GM19238 (cell line): Measurements from ENCODE around the gene VPS26C.
A peak's percentile ranks its signal among the peaks of the same experiment; 100 is the strongest.
"Not testable (repeated sequence)": the region's sequence is repeated elsewhere in the genome, so short reads cannot be mapped to it uniquely, and the experiment has no call there.

ENCODE experiments used
- DNase-seq: peaks from one replicate; pipeline ENCODE4 v3.0.0; 2011; ENCODE audit warnings: low spot score; ENCODE audit not compliant: insufficient read length

VPS26C gene

DNA sequence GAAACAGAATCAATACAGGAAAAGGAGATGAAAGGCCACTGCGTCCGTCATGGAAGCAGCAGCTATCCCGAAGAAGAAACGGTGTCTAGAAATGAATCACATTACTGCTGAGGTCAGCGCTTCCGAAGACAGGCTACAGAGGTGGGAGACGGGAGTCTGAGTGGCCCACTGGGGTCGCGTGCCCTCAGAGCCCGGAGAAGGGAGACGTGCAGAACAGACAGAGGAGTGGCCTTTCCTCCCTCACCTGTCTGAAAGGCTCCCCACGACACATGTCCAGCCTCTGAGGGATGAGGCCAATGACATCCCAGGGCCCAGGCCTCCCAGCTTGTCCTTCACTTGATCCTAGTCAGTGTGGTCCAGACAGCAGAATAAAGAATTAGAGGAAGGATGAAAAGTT is 35.9 kb downstream of the VPS26C start:
- no peak for DNase-seq

DNA sequence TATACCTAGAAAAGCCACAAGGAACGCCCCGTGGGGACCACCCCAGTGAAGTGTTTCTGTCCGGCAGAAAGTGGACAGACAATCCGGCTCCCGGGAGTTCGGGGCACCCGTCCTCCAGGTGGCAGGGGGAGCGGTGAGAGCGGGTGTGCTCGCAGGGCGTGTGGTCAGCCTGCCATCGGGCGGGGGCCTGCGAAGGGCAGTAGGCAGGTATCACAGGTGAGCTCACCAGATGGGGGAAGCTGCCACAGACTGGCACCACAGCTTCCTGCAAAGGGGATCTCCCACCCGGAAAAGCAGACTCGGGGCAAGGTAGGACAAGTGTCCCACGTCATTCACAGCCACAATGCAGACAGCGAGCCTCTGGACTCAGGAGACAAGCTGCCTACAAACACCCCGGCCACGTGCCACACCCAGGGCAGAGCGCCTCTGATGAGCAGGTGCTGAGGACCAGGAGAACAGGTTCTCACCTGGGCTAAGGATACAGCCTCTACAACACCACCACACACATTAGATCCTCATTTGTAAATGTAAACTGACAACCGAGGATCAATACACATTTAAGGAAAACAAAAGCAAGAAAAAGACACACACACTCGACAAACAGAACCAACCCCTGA is 36.4 kb downstream of the VPS26C start:
- DNase-seq: no peak

DNA sequence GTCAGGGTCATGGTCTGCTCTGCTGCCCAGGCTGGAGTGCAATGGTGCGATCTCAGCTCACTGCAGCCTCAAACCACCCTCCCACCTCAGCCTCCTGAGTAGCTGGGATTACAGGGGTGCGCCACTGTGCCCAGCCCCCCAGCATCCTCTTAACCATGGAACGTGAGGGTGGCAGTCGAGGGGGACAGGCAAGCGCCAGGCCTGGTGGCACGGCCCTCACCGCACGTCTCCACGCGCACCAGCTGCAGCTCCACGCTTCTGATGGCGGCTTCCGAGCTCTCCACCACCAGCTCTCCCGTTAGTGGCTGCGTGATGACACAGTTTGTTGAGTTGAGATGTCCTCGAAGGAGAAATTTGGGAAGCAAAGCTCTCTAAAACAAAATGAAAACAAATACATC is 39.1 kb downstream of the VPS26C start:
- no peak for DNase-seq

DNA sequence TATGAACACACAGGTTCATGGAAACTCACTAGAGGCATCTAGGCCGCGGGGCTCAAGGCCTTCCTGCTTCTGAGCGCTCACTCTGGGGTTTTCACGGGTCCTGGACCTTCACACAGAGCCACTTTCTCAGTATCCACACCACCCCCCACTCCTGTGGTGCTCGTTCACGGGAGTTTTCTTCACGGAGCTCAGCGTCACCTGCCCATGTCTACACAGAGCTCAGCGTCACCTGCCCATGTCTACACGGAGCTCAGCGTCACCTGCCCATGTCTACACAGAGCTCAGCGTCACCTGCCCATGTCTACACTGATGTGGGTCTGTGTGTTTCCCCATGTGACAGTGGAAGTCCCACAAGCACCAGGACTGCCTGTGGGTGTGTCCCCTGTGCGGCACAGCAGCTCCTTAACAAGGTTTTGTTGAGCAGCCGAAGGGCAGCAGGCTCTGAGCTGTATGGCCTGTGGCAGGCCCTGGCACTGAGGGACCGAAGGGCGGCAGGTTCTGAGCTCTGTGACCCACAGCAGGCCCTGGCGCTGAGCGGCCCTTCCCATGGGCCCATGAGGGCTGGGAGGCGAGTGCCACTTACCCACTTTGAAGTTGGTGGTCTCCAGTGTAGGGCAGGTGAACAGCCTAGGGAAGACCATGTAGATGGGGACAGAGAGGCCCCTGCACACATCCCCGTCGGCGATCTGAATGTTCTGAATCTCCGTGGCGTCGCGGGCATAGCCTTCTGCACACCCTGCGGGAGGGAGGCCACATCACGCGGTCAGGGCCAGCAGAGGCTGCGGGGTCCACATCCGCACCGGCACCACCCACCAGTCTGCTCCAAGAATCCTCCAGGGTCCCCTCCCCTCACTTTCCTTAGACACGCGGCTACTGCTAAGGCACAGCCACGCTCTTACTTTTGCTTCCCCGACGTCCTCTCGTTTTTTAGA is 39.8 kb downstream of the VPS26C start:
- DNase-seq: no peak

DNA sequence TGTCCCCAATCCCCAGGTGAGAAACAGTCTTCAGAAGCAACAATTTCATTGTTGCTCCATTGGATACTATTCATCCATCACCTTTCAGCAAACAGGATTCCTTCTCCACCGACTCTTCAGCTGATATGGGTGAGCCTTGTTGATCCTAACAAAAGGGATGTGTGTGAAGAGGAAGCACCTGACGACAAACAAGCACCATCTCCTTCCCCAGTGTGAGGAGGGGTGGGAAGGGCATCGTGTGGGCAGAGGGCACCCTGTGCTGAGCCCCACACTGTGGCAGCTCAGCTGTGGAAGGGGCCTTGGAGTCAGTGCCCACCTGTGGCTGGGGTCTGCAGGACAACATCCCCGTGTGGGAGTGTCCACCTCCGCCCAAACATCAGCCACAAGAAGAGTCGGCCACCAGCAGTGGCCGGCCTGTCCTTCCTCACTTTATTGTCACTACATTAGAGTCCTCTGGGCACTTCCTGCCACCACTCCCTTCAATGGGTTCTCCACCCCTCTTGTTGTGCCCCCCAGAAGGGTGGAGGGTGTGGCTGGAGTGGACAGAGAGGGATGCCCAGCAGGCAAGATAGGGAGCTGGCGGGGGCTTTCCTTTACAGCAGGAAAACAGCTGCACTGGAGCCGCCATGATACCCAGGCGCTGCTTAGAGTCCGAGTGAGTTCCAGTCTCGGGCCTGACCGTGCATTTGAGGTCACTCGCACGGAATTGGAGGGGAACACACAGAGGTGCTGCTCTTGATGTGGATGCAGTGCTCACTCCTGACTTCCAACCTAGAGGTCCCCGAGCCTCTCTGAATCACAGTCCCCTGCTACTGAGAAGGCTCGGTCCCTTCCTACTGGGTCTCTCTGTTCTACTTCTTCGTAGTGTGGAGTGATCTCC is 40.9 kb downstream of the VPS26C start:
- DNase-seq: no peak

DNA sequence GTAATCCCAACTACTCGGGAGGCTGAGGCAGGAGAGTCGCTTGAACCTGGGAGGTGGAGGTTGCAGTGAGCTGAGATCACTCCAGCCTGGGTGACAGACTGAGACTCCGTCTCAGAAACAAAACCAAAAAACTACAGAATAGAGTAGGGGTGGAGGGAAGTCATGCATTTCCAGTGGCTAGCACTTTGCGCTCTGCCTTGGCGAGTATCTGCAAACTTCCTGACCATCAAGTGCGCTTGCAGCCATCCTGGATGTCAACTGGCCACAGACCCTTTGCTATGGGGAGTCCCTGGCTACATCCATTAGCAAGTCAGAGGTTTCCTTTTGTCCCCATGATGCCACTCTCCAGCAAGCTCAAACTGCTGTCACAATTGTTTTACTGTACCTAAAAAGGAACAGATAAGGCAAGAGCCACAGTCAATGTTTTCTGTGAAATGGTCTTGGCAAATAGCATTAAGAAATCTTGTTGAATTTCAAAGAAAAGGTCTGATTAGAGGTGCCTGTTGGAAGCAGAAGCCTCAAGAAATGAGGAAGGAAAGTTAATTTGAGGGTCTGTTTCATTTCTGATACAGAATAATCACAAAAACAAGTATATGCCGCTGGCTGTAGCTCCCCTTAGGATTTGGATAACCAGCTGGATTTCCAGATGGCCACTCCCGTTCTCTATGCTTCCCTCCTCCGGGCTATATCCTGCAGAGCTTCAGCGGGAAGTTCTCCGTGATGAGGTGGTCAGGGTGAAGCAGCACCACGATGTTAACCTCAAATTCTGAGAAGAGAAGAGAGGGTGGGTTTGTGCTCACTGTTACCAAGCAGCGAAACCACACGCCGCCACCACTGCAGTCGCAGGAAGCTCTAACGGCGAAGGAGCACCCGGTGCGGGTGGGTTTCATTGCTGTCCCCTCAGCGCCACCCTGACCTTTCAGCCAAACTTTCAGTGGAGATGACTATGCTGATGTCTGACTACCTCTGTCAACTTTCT is 42.0 kb downstream of the VPS26C start:
- no peak for DNase-seq

DNA sequence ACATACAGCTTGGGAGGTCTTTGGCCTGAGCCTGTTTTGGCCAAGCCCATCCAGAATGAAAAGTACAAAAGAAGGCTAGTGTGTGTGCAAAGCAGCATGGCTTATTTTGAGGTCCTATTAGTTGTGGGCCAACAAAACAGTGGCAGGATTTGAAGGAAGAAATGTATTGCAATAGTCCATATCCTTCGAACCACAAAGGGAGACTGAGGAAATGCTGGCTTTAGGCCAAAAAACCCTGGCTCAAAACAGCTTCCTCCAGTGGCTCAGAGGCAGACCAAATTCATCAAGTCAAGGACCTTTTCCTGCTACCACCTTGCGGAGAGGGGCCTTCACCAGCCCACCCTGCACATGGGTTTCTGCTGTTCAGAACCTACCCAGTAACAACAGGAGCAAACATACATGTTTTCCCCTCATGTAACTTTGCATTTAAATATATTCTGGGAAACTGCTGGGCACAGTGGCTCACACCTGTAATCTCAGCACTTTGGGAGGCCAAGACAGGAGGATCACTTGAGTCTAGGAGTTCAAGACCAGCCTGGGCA is 43.3 kb downstream of the VPS26C start:
- no peak for DNase-seq

DNA sequence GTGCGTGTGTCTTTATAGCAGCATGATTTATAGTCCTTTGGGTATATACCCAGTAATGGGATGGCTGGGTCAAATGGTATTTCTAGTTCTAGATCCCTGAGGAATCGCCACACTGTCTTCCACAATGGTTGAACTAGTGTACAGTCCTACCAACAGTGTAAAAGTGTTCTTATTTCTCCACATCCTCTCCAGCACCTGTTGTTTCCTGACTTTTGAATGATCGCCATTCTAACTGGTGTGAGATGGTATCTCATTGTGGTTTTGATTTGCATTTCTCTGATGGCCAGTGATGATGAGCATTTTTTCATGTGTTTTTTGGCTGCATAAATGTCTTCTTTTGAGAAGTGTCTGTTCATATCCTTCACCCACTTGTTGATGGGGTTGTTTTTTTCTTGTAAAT is 44.9 kb downstream of the VPS26C start:
- not testable (repeated sequence) for DNase-seq

DNA sequence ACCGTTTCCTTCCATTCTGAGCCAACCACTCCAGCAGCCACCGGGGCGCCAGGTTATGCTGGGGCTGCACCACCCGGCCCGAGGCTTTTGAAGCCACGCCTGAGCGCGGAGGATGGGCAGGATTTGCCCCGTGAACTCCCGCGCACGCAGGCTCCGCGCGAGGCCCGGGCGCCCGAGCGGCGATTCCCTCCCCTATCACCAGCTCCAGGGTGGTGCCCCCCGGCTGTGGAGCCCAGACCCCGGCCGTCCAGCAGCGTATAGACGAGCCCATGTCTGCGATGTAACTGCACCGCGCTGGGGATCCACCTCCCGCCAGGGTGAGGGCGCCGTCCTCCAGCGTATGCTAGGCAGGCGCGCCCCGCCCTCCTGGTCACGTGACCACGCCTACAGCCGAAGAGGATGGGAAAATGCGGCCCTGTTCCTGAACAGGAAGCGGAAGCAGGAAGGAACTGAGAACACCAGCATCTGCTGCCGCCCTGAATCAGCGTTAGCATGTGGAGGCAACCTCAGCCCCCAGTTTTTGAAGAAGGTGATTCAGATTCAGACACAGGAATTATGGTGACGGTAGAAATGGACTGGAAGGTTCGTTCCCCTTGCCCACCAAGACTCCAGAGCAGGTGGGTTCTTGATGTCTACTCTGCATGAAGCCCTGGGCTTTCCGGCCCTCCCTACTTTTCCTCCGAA is 46.0 kb downstream of the VPS26C start:
- DNase-seq: peak; percentile 89

DNA sequence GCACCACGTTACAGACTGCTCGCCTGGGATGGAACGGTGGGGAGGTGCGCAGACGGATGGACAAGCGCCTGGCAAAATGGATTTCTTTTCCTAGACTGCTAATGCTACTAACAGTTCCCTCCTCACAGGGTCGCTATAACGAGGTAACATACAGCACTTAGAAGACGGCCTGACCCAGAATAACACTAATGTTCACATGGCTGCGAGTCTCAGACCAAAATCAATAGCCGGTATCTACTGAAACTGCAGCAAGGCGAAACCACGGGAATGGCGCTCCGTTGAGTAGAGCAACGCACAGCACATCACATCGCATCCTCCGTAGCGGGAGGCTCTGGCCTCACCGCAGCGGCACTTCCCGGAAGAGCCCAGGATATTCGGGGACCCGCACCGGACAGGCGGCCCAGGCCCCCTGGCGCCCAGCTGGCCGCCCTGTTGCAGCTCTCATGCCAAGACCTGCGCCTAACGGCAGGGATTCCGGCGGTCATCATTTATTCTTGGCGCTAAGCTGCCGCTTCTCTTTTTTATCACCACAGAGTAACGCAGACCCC is 46.6 kb downstream of the VPS26C start:
- DNase-seq: peak; percentile 40

DNA sequence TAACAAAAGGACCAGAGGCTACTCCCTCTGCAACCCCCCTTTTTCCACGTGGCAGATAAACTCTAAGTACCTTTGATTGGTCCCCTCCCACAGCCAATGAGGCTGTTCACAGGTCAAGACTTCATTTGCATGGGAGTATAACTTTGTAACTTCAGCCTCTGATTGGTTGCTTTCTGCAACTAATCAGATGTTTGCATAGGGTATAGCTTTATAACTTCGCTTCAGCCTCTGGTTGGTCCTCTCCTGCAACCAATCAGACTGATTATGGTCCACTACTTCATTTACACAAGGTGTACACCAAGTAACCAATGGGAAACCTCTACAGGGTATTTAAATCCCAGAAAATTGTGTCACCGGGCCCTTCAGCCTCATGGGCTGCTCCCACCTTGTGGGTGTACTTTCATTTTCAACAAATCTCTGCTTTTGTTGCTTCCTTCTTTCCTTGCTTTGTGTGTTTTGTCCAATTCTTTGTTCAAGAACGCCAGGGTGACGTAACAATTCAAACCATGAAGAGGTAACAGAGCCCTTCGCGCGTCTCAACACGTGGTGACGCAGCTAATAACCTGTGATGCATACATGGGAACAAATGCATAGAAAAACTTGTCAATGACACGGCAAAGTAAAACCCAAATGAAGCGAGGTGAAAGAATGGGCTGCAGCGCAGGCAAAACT is 47.2 kb downstream of the VPS26C start:
- DNase-seq: no peak

DNA sequence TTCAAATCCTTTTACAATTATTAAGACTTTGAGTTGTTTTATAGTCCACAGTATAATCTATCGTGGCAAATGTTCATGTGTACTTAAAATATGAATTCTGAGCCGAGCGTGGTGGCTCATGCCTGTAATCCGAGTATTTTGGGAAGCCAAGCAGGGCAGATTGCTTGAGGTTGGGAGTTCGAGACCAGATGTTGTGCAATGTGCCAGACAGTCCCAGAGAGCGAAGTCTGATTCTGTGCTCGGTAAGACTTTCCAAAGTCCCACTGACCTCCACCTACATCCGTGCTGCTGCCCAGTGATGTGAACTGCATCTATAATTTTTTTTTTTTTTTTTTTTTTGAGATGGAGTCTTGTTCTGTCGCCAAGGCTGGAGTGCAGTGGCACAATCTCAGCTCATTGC is 52.2 kb downstream of the VPS26C start:
- DNase-seq: no peak

DNA sequence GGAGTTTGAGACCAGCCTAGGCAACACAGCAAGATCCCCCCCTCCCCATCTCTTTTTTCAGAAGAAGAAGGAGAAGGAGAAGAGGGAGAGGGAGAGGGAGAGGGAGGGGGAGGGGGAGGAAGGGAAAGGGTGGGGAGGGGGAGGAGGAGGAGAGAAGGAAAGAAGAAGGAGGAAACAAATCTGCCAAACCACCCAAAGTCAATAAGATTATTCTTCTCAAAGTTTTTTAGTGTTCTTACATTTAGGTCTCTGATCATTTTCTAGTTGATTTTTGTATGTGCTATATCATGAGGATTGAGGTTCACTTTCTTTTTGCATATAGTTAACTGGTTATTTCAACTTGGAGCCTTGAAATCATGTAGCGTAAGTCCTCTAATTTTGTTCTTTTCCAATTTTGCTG is 56.3 kb downstream of the VPS26C start:
- no peak for DNase-seq

DNA sequence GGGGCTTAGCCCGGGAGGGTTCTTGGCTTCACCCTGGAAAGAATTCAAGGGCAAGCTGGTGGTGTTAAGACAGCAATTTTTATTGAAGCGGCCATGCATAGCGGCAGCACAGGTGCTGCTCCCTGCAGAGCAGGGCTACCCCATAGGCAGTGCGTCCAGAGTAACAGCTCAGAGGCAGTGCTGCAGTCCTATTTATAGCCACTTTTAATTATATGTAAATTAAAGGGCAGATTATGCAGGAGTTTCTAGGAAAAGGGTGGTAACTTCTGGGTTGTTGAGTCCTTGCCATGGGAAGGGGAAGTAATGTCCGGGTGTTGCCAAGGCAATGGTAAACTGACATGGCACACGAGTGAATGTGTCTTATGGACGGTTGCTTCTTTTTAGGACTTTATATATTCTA is 57.0 kb downstream of the VPS26C start:
- no peak for DNase-seq

DNA sequence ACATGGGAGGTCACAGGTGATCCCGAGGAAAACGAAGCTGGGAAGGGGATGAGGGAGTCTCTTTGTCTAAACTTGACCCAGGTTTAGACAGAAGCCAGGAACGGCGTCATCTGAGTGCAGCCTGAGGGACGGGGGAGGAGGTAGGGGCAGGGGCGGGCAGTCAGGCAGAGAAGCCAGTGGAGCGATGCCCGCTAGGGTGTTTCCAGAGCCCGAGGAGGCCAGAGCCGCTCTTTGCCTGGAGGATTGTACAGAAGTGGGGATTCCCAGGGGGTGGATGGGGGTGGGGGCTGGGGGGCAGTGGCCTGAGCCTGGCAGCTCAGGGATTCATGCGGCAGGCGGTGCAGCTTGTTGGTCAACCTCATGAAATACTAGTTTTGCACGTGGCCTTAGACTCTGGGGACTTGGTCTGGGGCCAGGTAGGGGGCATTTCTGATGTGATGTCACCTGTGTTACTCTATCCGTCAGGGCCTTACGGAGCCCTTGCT is 58.4 kb downstream of the VPS26C start:
- peak; percentile 52 for DNase-seq

DNA sequence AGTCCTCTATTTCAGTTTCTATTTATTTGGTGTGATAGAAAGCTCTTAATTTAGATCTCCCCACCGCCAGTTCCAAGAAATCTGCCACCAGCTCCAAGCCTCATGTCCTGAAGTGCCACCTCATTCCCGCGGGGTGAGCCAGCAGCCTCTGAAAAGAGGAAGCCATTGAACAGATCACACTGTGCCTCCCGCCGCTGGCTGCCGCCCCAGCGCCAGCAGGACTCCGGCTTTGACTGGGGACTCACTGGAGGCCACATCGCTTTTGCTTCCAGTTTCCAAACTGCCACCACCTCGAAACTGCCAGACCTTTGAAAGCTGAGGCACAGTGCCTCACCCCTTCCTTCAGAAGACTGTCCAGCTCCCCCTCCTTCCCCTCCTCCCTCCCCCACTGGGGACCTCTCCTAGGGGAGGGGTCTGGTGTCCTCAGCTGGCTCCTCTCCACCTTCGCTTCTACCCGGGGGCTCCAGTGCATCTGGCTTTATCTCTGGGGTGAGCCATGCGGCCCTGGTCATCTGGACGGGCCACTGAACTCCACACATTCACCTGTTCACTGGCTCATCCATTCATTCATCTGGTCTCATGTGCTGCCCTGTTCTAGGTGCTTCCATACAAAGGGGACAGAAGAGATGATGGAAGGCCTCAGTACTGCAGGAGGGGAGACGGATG is 58.9 kb downstream of the VPS26C start:
- peak; percentile 69 for DNase-seq

DNA sequence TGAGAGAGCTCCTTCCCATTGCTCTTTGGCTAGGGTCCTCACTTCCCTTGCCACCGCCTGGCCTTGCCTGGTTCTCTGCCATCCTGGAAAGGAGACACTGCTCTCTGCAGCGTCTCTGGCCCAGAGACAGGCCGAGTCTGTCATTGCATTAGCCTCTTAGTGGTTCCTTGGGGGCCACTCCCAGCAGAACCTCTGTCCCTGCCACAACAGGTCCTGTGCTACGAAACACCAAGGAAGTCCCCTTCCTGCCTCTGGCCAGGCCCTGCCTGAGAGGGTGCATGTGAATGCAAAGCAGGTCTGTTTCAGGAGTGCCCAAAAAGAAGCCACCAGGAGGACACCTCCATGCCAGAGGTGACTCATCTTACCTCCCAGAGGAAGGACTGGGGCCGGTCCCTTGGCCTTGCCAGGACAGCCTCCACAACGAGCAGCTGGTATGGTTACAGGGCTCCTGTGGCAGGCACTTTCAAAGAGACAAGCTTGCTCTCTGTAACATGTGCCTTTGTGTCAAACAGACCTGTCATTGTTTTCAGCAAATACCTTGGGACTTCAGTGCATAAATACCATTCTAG is 59.6 kb downstream of the VPS26C start:
- peak; percentile 41 for DNase-seq

DNA sequence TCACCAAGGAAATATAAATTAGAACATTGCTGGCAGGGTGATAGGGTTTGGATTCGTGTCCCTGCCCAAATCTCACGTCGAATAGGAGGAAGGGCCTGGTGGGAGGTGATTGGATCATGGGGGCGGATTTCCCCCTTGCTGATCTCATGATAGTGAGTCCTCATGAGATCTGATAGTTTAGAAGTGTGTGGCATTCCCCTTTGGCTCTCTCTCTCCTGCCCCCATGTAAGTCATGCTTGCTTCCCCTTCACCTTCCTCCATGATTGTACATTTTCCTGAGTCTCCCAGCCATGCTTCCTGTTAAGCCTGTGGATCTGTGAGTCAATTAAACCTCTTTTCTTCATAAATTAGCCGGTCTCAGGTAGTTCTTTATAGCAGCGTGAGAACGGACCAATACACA is 60.6 kb downstream of the VPS26C start:
- DNase-seq: no peak
